ENCODE data around the gene SPOCK2.
A peak's percentile ranks its signal among the peaks of the same experiment; 100 is the strongest.

SPOCK2 gene

DNA sequence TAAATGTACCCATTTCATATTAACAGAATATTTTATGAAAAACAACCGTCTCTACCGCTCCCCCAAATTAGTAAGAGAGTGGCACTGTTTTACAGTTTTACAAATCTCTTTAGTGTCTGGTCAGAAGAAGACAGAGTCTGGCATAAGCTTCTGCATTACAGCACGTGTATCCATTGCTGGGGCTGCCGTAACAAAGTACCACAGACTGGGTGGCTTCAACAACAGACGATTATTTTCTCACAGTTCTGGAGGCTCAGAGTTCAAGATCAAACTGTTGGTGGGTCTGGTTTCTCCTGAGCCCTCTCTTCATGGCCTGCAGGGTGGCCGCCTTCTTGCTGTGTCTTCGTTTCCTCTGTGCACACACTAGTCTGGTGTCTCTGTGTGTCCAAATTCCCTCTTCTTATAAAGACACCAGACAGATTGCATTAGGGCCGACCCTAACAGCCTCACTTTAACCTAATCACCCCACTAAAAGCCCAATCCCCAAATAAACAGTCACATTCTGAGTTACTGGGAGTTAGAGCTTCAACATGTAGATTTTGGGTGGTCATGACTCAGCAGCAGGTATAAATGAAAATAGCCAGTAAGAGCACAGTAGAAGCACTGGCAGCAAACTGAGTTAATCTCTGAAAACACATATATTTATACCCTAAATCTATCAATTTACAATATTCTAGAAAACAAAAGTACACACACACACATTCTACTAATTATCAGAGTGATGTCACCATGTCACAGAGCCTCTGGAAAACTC lies 4.0 kb upstream of the SPOCK2 start:
- DNase-seq (ENCODE audit: insufficient read length, low spot score) (no peak), FAIRE-seq (no peak)
- TF ChIP-seq SPI1 (IDR thresholded peaks at IDR 0.05; ENCODE audit: low read depth, low read length), result no peak
- no peak for TF ChIP-seq TAF1 (IDR thresholded peaks at IDR 0.05; ENCODE audit: low read depth, low read length)
- TF ChIP-seq POLR2AphosphoS5 (IDR thresholded peaks at IDR 0.05; ENCODE audit: low read depth, low read length), result no peak
- TF ChIP-seq POU2F2 (IDR thresholded peaks at IDR 0.05; ENCODE audit: low read depth, low read length), result no peak
- no peak for TF ChIP-seq PAX5 (IDR thresholded peaks at IDR 0.05; ENCODE audit: insufficient read depth, low read length, severe bottlenecking)
- no peak for TF ChIP-seq POLR2A (IDR thresholded peaks at IDR 0.05; ENCODE audit: low read depth, low read length)

- no peak for FAIRE-seq
- TF ChIP-seq POLR2AphosphoS5 (IDR thresholded peaks at IDR 0.05; ENCODE audit: low read depth, low read length) (no peak), SPI1 (IDR thresholded peaks at IDR 0.05; ENCODE audit: low read depth, low read length) (no peak), PAX5 (IDR thresholded peaks at IDR 0.05; ENCODE audit: insufficient read depth, low read length, severe bottlenecking) (no peak), TAF1 (IDR thresholded peaks at IDR 0.05; ENCODE audit: low read depth, low read length) (no peak), POU2F2 (IDR thresholded peaks at IDR 0.05; ENCODE audit: low read depth, low read length) (no peak), POLR2A (IDR thresholded peaks at IDR 0.05; ENCODE audit: low read depth, low read length) (no peak)
- DNase-seq (ENCODE audit: insufficient read length, low spot score), result no peak
These were observed 2.0 kb upstream of the SPOCK2 start for GRCh38 chr10:72090326-72090725.

DNA sequence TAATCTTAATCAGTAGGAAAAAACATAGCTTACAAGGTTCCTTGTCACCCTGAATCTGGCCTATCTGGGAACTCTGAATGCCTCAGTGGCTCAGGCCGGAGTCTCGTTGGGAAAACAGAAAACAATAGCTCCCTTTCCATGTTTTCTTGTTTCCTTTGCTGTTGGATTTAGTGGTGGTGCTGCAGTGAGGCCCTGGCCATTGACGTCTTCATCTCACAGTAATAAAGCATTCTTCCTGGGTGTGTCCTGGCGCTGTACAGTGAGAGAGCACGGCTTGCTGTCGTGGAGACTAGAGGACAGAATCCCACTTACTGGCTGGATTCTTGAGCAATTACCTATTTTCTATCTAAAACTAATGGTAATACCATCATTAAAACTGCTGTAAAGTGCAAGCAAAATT lies 1.3 kb upstream of the SPOCK2 start:
- no peak for DNase-seq (ENCODE audit: insufficient read length, low spot score)
- no peak for FAIRE-seq
- TF ChIP-seq TAF1 (IDR thresholded peaks at IDR 0.05; ENCODE audit: low read depth, low read length), result no peak
- no peak for TF ChIP-seq SPI1 (IDR thresholded peaks at IDR 0.05; ENCODE audit: low read depth, low read length)
- no peak for TF ChIP-seq POU2F2 (IDR thresholded peaks at IDR 0.05; ENCODE audit: low read depth, low read length)
- no peak for TF ChIP-seq POLR2A (IDR thresholded peaks at IDR 0.05; ENCODE audit: low read depth, low read length)
- no peak for TF ChIP-seq POLR2AphosphoS5 (IDR thresholded peaks at IDR 0.05; ENCODE audit: low read depth, low read length)
- no peak for TF ChIP-seq PAX5 (IDR thresholded peaks at IDR 0.05; ENCODE audit: insufficient read depth, low read length, severe bottlenecking)

DNA sequence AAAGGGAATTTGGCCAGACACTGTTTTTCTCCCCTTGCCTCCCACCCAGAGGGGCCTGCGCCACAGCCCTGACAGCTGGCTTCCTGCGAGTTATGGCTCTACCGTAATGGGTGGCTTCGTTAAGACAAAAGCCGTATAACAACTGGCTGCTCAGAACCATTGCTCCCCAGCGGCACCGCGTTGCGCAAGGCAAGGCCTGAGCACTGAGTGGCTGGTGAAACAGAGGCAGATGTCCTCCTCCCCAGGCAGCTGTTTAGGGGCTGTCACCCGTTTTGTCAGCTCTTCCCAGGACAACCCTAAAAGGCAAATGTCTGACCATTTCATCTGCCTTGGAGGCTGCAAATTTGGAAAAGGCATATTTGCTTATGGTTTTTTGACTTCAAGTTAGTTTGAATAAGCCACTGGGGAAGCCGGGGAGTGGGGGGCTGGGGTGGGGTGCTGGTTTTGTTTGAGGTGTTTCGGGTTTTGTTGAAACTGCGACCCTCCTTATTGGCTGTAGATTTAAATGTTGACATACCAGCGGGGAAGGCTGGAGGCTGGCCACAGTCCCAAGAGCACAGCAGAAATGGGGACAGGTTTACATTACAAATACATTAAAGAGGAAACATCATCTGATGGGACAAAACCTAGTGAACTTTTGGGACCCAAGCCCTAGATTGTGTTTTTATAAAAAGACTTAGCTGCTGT lies 681 bp upstream of the SPOCK2 start:
- TF ChIP-seq TAF1 (IDR thresholded peaks at IDR 0.05; ENCODE audit: low read depth, low read length), result no peak
- TF ChIP-seq SPI1 (IDR thresholded peaks at IDR 0.05; ENCODE audit: low read depth, low read length), result no peak
- no peak for TF ChIP-seq POLR2AphosphoS5 (IDR thresholded peaks at IDR 0.05; ENCODE audit: low read depth, low read length)
- no peak for TF ChIP-seq POLR2A (IDR thresholded peaks at IDR 0.05; ENCODE audit: low read depth, low read length)
- TF ChIP-seq PAX5 (IDR thresholded peaks at IDR 0.05; ENCODE audit: insufficient read depth, low read length, severe bottlenecking), result no peak
- no peak for TF ChIP-seq POU2F2 (IDR thresholded peaks at IDR 0.05; ENCODE audit: low read depth, low read length)
- DNase-seq (ENCODE audit: insufficient read length, low spot score), result no peak
- FAIRE-seq, result peak; percentile 20

GRCh38 chr10:72087392-72087968 lies 871 bp downstream of the SPOCK2 start:
- peak; percentile 55 for DNase-seq (ENCODE audit: insufficient read length, low spot score)
- FAIRE-seq, result no peak

GRCh38 chr10:72086466-72087391 lies 1.6 kb downstream of the SPOCK2 start:
- FAIRE-seq (peak; percentile 52), DNase-seq (ENCODE audit: insufficient read length, low spot score) (peak; percentile 68)
- TF ChIP-seq SPI1 (IDR thresholded peaks at IDR 0.05; ENCODE audit: low read depth, low read length), result peak; percentile 26; the same call in 1 of the 2 replicates
- TF ChIP-seq POU2F2 (IDR thresholded peaks at IDR 0.05; ENCODE audit: low read depth, low read length), result no peak

More at GRCh38 chr10:72087392-72087968, 871 bp downstream of the SPOCK2 start:
- TF ChIP-seq POU2F2 (IDR thresholded peaks at IDR 0.05; ENCODE audit: low read depth, low read length), result no peak
- no peak for TF ChIP-seq POLR2AphosphoS5 (IDR thresholded peaks at IDR 0.05; ENCODE audit: low read depth, low read length)
- no peak for TF ChIP-seq PAX5 (IDR thresholded peaks at IDR 0.05; ENCODE audit: insufficient read depth, low read length, severe bottlenecking)
- no peak for TF ChIP-seq SPI1 (IDR thresholded peaks at IDR 0.05; ENCODE audit: low read depth, low read length)
- TF ChIP-seq POLR2A (IDR thresholded peaks at IDR 0.05; ENCODE audit: low read depth, low read length), result no peak
- no peak for TF ChIP-seq TAF1 (IDR thresholded peaks at IDR 0.05; ENCODE audit: low read depth, low read length)

DNA sequence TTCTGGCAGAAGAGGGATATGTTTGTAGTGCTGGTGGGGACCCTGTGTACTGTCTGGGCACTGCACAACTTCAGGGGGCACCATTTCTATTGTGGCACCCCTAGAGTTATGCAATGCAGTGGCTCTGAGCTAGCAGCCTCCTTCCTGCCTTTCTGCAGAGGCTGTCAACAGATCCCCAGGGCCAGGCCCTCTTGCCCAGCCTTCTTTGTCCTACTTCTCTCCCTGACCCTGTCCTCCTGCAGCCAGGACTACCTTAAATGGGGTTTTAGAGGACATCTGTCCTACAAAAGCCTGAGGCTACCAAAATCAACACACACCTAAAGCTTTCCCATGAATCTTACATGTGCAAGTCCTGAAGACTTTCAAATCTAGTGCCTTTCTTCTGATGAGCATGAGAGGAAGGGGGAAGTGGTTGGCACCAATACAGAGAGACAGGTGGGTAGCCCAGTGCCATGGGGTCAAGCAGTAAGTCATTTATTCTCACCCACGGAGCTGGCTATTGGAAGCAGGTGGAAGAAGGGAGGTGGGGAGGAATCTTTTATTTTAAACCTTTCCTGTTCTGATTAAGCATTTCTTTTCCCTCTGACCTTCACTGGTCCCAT lies 2.4 kb downstream of the SPOCK2 start:
- TF ChIP-seq POLR2A (IDR thresholded peaks at IDR 0.05; ENCODE audit: low read depth, low read length) (no peak), TAF1 (IDR thresholded peaks at IDR 0.05; ENCODE audit: low read depth, low read length) (no peak), SPI1 (IDR thresholded peaks at IDR 0.05; ENCODE audit: low read depth, low read length) (no peak), POLR2AphosphoS5 (IDR thresholded peaks at IDR 0.05; ENCODE audit: low read depth, low read length) (no peak), POU2F2 (IDR thresholded peaks at IDR 0.05; ENCODE audit: low read depth, low read length) (no peak), PAX5 (IDR thresholded peaks at IDR 0.05; ENCODE audit: insufficient read depth, low read length, severe bottlenecking) (no peak)
- no peak for FAIRE-seq
- DNase-seq (ENCODE audit: insufficient read length, low spot score), result no peak

DNA sequence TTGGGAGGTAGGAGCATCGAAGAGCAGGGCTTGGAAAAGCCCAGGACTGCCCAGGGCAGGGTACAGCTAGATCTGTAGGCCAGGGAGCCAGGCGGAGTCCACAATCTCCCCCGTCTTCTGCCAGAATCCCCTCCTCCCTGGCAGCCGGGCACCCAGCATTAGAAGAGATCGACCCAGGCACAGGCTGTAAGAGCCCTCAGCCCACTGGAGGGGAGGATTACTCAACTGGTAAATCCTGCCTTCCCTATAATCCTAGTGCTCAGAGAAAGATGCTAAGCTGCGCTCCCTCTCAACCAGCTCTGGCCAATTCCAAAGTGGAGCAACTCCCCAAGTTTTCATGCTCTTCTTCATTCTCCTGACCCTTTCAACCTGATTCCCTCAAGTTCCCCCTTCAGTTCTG lies 3.2 kb downstream of the SPOCK2 start:
- TF ChIP-seq POLR2A (IDR thresholded peaks at IDR 0.05; ENCODE audit: low read depth, low read length) (no peak), TAF1 (IDR thresholded peaks at IDR 0.05; ENCODE audit: low read depth, low read length) (no peak), SPI1 (IDR thresholded peaks at IDR 0.05; ENCODE audit: low read depth, low read length) (no peak), POLR2AphosphoS5 (IDR thresholded peaks at IDR 0.05; ENCODE audit: low read depth, low read length) (no peak), POU2F2 (IDR thresholded peaks at IDR 0.05; ENCODE audit: low read depth, low read length) (no peak), PAX5 (IDR thresholded peaks at IDR 0.05; ENCODE audit: insufficient read depth, low read length, severe bottlenecking) (no peak)
- DNase-seq (ENCODE audit: insufficient read length, low spot score) (no peak), FAIRE-seq (no peak)

All from GM12891 (cell line).